SK-N-SH (cell line): ENCODE measurements around the gene SLC25A48. TPM values are rescaled to one million over a fixed set of nuclear protein-coding genes. Genes with fewer than 3 reads are reported as not detected.

Experiments
- CTCF ChIA-PET: fragments of 300-600, 350-600 bp; formaldehyde crosslinking; extraction: SDS; loops from one replicate; lab custom pipeline; 2021; lab: Yijun Ruan, JAX
- POLR2A ChIA-PET: fragments of 350-600 bp; sonication (Branson Sonifier 250); formaldehyde crosslinking; extraction: SDS; loops from one replicate; lab custom pipeline; 2020; ENCODE audit warnings: antibody characterized with exemption, inconsistent platforms; lab: Yijun Ruan, JAX
- DNase-seq: peaks from one replicate; pipeline ENCODE4 v3.0.0; 2012
- H2AFZ ChIP-seq: fragments of 200-600 bp; sonication (generic); 2 replicates; pipeline ENCODE4 v1.8.1; 2016; ENCODE audit warnings: antibody characterized with exemption, mild to moderate bottlenecking, low read depth
- H3F3A ChIP-seq: fragments of 200-600 bp; sonication (generic); replicated peaks from 2 replicates; pipeline ENCODE3; 2016; ENCODE audit warnings: antibody characterized with exemption, mild to moderate bottlenecking; ENCODE audit not compliant: insufficient read depth
- H3K27ac ChIP-seq, 2 experiments: fragments of 200-500 bp in 1 of 2; fragments of 200-600 bp in 1 of 2; sonication (Bioruptor generic) in 1 of 2; sonication (generic), shearing (Covaris generic) in 1 of 2; 2 replicates each; pipeline versions ENCODE4 v1.5.1 to v1.6.1; 2014 to 2016; ENCODE audit warnings: low read depth in 2 of 2, inconsistent platforms in 1 of 2, low read length in 1 of 2, mild to moderate bottlenecking in 1 of 2, mixed read lengths in 1 of 2
- H3K27me3 ChIP-seq: fragments of 200-600 bp; sonication (generic), shearing (Covaris generic); 2 replicates; pipeline ENCODE4 v1.6.1; 2016; ENCODE audit warnings: mixed run types; ENCODE audit not compliant: insufficient read depth
- H3K36me3 ChIP-seq, 2 experiments: fragments of 200-500 bp in 1 of 2; fragments of 200-600 bp in 1 of 2; sonication (Bioruptor generic) in 1 of 2; sonication (generic) in 1 of 2; replicated peaks in 1 of 2; 2 replicates each; pipeline versions ENCODE3 to v1.5.1; 2014 to 2016; ENCODE audit warnings: low read length in 1 of 2, mild to moderate bottlenecking in 1 of 2; ENCODE audit not compliant: insufficient read depth in 2 of 2, control insufficient read depth in 1 of 2
- H3K4me1 ChIP-seq, 2 experiments: fragments of 200-500 bp in 1 of 2; fragments of 200-600 bp in 1 of 2; sonication (Bioruptor generic) in 1 of 2; sonication (generic), shearing (Covaris generic) in 1 of 2; 2 replicates each; pipeline versions ENCODE4 v1.5.1 to v1.6.1; 2014 to 2016; ENCODE audit warnings: low read depth in 1 of 2, low read length in 1 of 2, mixed run types in 1 of 2; ENCODE audit not compliant: insufficient read depth in 2 of 2, control insufficient read depth in 1 of 2
- H3K4me2 ChIP-seq: fragments of 200-600 bp; sonication (generic), shearing (Covaris generic); 2 replicates; pipeline ENCODE4 v1.6.1; 2017; ENCODE audit warnings: mixed run types
- H3K4me3 ChIP-seq, 2 experiments: fragments of 200-500 bp in 1 of 2; fragments of 200-600 bp in 1 of 2; sonication (Bioruptor generic) in 1 of 2; sonication (generic), shearing (Covaris generic) in 1 of 2; 2 replicates each; pipeline versions ENCODE4 v1.5.1 to v1.8.1; 2014 to 2016; ENCODE audit warnings: low read depth in 2 of 2, inconsistent platforms in 1 of 2, low read length in 1 of 2, mild to moderate bottlenecking in 1 of 2, mixed read lengths in 1 of 2, moderate library complexity in 1 of 2
- H3K79me2 ChIP-seq: fragments of 200-600 bp; sonication (generic); 2 replicates; pipeline ENCODE4 v1.8.1; 2017; ENCODE audit warnings: mild to moderate bottlenecking; ENCODE audit not compliant: insufficient read depth
- H3K9ac ChIP-seq: fragments of 200-600 bp; sonication (generic); 2 replicates; pipeline ENCODE4 v1.6.1; 2017; ENCODE audit warnings: mixed run types
- H3K9me2 ChIP-seq: fragments of 200-600 bp; sonication (generic); 2 replicates; pipeline ENCODE4 v1.6.1; 2017; ENCODE audit warnings: mixed run types
- H3K9me3 ChIP-seq: fragments of 200-600 bp; sonication (generic); 2 replicates; pipeline ENCODE4 v1.6.1; 2017; ENCODE audit warnings: mixed run types, mild to moderate bottlenecking, moderate library complexity
- H4K20me1 ChIP-seq: fragments of 200-600 bp; sonication (generic); 2 replicates; pipeline ENCODE4 v1.6.1; 2017; ENCODE audit warnings: mild to moderate bottlenecking, mixed run types; ENCODE audit not compliant: insufficient read depth
- CHD2 ChIP-seq: fragments of 150-350 bp; IDR thresholded peaks from 2 replicates; pipeline ENCODE4 v1.6.1; 2018; ENCODE audit warnings: low read length; ENCODE audit not compliant: partially characterized antibody
- CTCF ChIP-seq: fragments of 200-600 bp; sonication (generic); IDR thresholded peaks from 2 replicates; pipeline ENCODE4 v1.6.1; 2017; ENCODE audit warnings: antibody characterized with exemption, mild to moderate bottlenecking, moderate library complexity
- ELF1 ChIP-seq: IDR thresholded peaks from 2 replicates; pipeline ENCODE4 v1.4.0; 2012
- FOSL2 ChIP-seq: IDR thresholded peaks from 2 replicates; pipeline ENCODE4 v1.4.0; 2012; ENCODE audit warnings: low read depth, mild to moderate bottlenecking, moderate library complexity, borderline replicate concordance
- FOXJ3 ChIP-seq: sonication (generic); formaldehyde crosslinking; IDR thresholded peaks from 2 replicates; pipeline ENCODE4 v1.5.1; 2020; ENCODE audit warnings: mild to moderate bottlenecking, missing genetic modification reagents
- GABPA ChIP-seq: IDR thresholded peaks from 2 replicates; pipeline ENCODE4 v1.4.0; 2012; ENCODE audit warnings: low read depth, mild to moderate bottlenecking
- IRF3 ChIP-seq: fragments of 150-350 bp; IDR thresholded peaks from 2 replicates; pipeline ENCODE4 v1.6.1; 2016; ENCODE audit warnings: mild to moderate bottlenecking, low read depth, low read length
- JUND ChIP-seq: IDR thresholded peaks from 2 replicates; pipeline ENCODE4 v1.4.0; 2012
- MAX ChIP-seq: IDR thresholded peaks from 2 replicates; pipeline ENCODE4 v1.4.0; 2012; ENCODE audit warnings: low read depth
- MXI1 ChIP-seq: IDR thresholded peaks from 2 replicates; pipeline ENCODE4 v1.6.1; 2012; ENCODE audit warnings: mild to moderate bottlenecking, low read depth, low read length, improper control_type of control experiment
- NFIC ChIP-seq: IDR thresholded peaks from 2 replicates; pipeline ENCODE4 v1.4.0; 2012; ENCODE audit warnings: borderline replicate concordance
- PBX3 ChIP-seq: IDR thresholded peaks from 2 replicates; pipeline ENCODE4; 2012
- POLR2AphosphoS5 ChIP-seq: IDR thresholded peaks from 2 replicates; pipeline ENCODE4 v1.6.1; 2012; ENCODE audit warnings: low read depth, low read length
- RCOR1 ChIP-seq: fragments of 150-350 bp; IDR thresholded peaks from 2 replicates; pipeline ENCODE4 v1.6.1; 2017; ENCODE audit warnings: antibody characterized with exemption, low read length
- RXRA ChIP-seq: IDR thresholded peaks from 2 replicates; pipeline ENCODE4 v1.4.0; 2012; ENCODE audit warnings: low read depth, mild to moderate bottlenecking, borderline replicate concordance
- TCF12 ChIP-seq: IDR thresholded peaks from 2 replicates; pipeline ENCODE4 v1.4.0; 2012
- TEAD4 ChIP-seq: IDR thresholded peaks from 2 replicates; pipeline ENCODE4 v1.4.0; 2012; ENCODE audit warnings: mild to moderate bottlenecking, borderline replicate concordance; ENCODE audit not compliant: insufficient read depth
- USF2 ChIP-seq: fragments of 150-350 bp; IDR thresholded peaks from 2 replicates; pipeline ENCODE4 v1.6.1; 2017; ENCODE audit warnings: antibody characterized with exemption, low read length, low read depth, borderline replicate concordance
- WGBS: methylation state at CpG from one replicate; pipeline ENCODE4 v1.1.6; 2017; ENCODE audit warnings: low lambda C conversion rate; 5-methylcytosine and 5-hydroxymethylcytosine counted together
- polyA plus RNA-seq, 3 experiments: library from polyadenylated mRNA; depleted of rRNA; stranded (reverse); fragments of >200 nt; gene quantifications; 2 replicates each; pipeline ENCODE4 v1.2.3, GENCODE V29; 2012

SLC25A48 gene
- polyA plus RNA-seq, 1 of the 3 experiments (the other 2 are of a cell fraction), result 0.23 TPM

- TF ChIP-seq PBX3, result no peak
- TF ChIP-seq USF2, result no peak
- TF ChIP-seq FOSL2, result no peak
- no peaks in the 10 kb centered on the region for H3K79me2 ChIP-seq
- no peaks in the 10 kb centered on the region for H3K9me3 ChIP-seq
- no peak overlapping the region for H3K4me3 ChIP-seq
- H2AFZ ChIP-seq, result no peak overlapping the region
- no peaks in the 10 kb centered on the region for H4K20me1 ChIP-seq
- POLR2A ChIA-PET, result no interaction called here
- H3K27ac ChIP-seq, result no peak overlapping the region
- no peak for DNase-seq
- no peaks in the 10 kb centered on the region for H3F3A ChIP-seq
- no peaks in the 10 kb centered on the region for H3K4me1 ChIP-seq
- CTCF ChIA-PET, result no interaction called here
- H3K4me2 ChIP-seq, result no peak overlapping the region
- H3K9ac ChIP-seq, result no peak overlapping the region
- H3K9me2 ChIP-seq, result no peaks in the 10 kb centered on the region
- H3K36me3 ChIP-seq, result no peaks in the 10 kb centered on the region
- no peaks in the 10 kb centered on the region for H3K27me3 ChIP-seq
Measured at GRCh38 chr5:135862086-135862485, 27.6 kb downstream of the SLC25A48 start.

GRCh38 chr5:135862744-135863143 lies 28.3 kb downstream of the SLC25A48 start:
- 91% methylated on average over 2 of the region's 2 CpGs for WGBS
- H3K9me2 ChIP-seq, result no peaks in the 10 kb centered on the region
- H3K4me2 ChIP-seq, result no peak overlapping the region
- no peak overlapping the region for H3K4me3 ChIP-seq
- H3K79me2 ChIP-seq, result no peaks in the 10 kb centered on the region
- H3K36me3 ChIP-seq, result no peaks in the 10 kb centered on the region
- no peaks in the 10 kb centered on the region for H3K27me3 ChIP-seq
- ChIA-PET POLR2A (no interaction called here), CTCF (interaction anchor here (1.0 kb wide), 1 partner anchor 33 kb away, joined by 4 read pairs; no protein-coding TSS in a partner anchor)
- H3F3A ChIP-seq, result no peaks in the 10 kb centered on the region
- H2AFZ ChIP-seq, result no peak overlapping the region
- DNase-seq, result no peak
- H3K4me1 ChIP-seq, result no peaks in the 10 kb centered on the region
- no peak overlapping the region for H3K9ac ChIP-seq
- H3K9me3 ChIP-seq, result no peaks in the 10 kb centered on the region
- H3K27ac ChIP-seq, result no peak overlapping the region
- TF ChIP-seq CHD2 (no peak), MAX (no peak), TCF12 (no peak), TEAD4 (no peak), MXI1 (no peak)
- TF ChIP-seq, all 33 proteins: peak for 0
- no peaks in the 10 kb centered on the region for H4K20me1 ChIP-seq

GRCh38 chr5:135864503-135865435 lies 30.3 kb downstream of the SLC25A48 start:
- ChIA-PET POLR2A (no interaction called here), CTCF (no interaction called here)
- H2AFZ ChIP-seq, result no peak overlapping the region
- no peaks in the 10 kb centered on the region for H3K27me3 ChIP-seq
- no peak for DNase-seq
- H3K4me2 ChIP-seq, result no peak overlapping the region
- no peak overlapping the region for H3K4me3 ChIP-seq
- H3K79me2 ChIP-seq, result no peaks in the 10 kb centered on the region
- no peaks in the 10 kb centered on the region for H4K20me1 ChIP-seq
- no peak overlapping the region for H3K9ac ChIP-seq
- H3K27ac ChIP-seq, result no peak overlapping the region
- 18% methylated on average over 3 of the region's 3 CpGs for WGBS
- H3K9me2 ChIP-seq, result no peaks in the 10 kb centered on the region
- no peaks in the 10 kb centered on the region for H3K9me3 ChIP-seq
- no peaks in the 10 kb centered on the region for H3K36me3 ChIP-seq
- H3K4me1 ChIP-seq, result no peaks in the 10 kb centered on the region
- no peaks in the 10 kb centered on the region for H3F3A ChIP-seq
- TF ChIP-seq JUND (no peak), FOXJ3 (CRISPR knock-in tag) (no peak), GABPA (no peak), IRF3 (no peak), ELF1 (no peak), TEAD4 (no peak), CTCF (no peak), POLR2AphosphoS5 (no peak), RCOR1 (no peak), RXRA (no peak), NFIC (no peak)
